Neutrophil (primary cell): ENCODE measurements around the gene FAAP20.
A peak's percentile ranks its signal among the peaks of the same experiment; 100 is the strongest.

ENCODE experiments used
- H3K27ac ChIP-seq: fragments of 200-600 bp; sonication (generic); 2 replicates; pipeline ENCODE4 v1.5.1; 2016; ENCODE audit warnings: mild to moderate bottlenecking, moderate library complexity
- H3K27me3 ChIP-seq: fragments of 200-600 bp; sonication (generic); 2 replicates; pipeline ENCODE4 v1.6.0; 2016; ENCODE audit warnings: mild to moderate bottlenecking
- H3K36me3 ChIP-seq: fragments of 200-600 bp; sonication (generic); 2 replicates; pipeline ENCODE4 v1.5.1; 2017
- H3K4me1 ChIP-seq, 2 experiments: fragments of 200-600 bp in 1 of 2; sonication (generic) in 1 of 2; 1 replicate in 1 of 2; 2 replicates in 1 of 2; pipeline versions ENCODE4 v1.5.1 to v1.6.1; 2013 to 2016; ENCODE audit warnings: low read depth in 1 of 2, low read length in 1 of 2, mild to moderate bottlenecking in 1 of 2, moderate library complexity in 1 of 2; ENCODE audit not compliant: control insufficient read depth in 1 of 2, insufficient read depth in 1 of 2
- H3K4me3 ChIP-seq, 2 experiments: fragments of 200-600 bp in 1 of 2; sonication (generic) in 1 of 2; 1 replicate in 1 of 2; 2 replicates in 1 of 2; pipeline ENCODE4 v1.5.1; 2013 to 2016; ENCODE audit warnings: low read depth in 1 of 2, low read length in 1 of 2, mild to moderate bottlenecking in 1 of 2, moderate library complexity in 1 of 2
- H3K9me3 ChIP-seq: fragments of 200-600 bp; sonication (generic); 2 replicates; pipeline ENCODE4 v1.5.1; 2016
- TF ChIP-seq, protein P1 (sequence below): fragments of 200-600 bp; sonication (generic); IDR thresholded peaks from 2 replicates; pipeline ENCODE4 v1.5.1; 2016; ENCODE audit warnings: antibody characterized with exemption

Gene FAAP20

DNA sequence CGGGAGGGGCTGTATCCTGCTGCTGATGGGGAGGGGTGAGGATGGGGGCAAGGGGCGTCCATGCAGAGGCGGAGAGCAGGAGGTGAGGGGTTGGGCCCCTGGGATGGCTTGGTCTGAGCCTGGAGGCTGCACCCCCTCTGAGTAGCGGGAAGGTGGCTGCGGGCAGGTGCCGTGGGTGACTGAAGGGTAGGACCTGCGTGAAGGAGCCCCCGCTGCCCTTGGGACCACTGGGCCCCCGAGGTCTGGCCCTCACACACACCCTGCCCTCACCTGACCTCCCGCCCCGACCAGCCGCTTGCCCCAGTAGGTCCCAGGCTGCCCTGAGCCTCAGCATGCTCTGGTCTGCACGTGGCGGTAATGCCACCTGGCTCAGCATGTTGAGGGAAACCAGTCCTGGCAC, 20.8 kb upstream of the FAAP20 start:
- Histone ChIP-seq H3K27me3 (peaks cover 60% of the 10 kb centered on the region), H3K36me3 (no peaks in the 10 kb centered on the region), H3K27ac (no peak overlapping the region), H3K9me3 (no peaks in the 10 kb centered on the region), H3K4me3 (no peak overlapping the region), H3K4me1 (peaks cover 9 to 14% of the 10 kb centered on the region in 2 experiments)
- TF ChIP-seq, protein P1, sequence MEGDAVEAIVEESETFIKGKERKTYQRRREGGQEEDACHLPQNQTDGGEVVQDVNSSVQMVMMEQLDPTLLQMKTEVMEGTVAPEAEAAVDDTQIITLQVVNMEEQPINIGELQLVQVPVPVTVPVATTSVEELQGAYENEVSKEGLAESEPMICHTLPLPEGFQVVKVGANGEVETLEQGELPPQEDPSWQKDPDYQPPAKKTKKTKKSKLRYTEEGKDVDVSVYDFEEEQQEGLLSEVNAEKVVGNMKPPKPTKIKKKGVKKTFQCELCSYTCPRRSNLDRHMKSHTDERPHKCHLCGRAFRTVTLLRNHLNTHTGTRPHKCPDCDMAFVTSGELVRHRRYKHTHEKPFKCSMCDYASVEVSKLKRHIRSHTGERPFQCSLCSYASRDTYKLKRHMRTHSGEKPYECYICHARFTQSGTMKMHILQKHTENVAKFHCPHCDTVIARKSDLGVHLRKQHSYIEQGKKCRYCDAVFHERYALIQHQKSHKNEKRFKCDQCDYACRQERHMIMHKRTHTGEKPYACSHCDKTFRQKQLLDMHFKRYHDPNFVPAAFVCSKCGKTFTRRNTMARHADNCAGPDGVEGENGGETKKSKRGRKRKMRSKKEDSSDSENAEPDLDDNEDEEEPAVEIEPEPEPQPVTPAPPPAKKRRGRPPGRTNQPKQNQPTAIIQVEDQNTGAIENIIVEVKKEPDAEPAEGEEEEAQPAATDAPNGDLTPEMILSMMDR: no peak

DNA sequence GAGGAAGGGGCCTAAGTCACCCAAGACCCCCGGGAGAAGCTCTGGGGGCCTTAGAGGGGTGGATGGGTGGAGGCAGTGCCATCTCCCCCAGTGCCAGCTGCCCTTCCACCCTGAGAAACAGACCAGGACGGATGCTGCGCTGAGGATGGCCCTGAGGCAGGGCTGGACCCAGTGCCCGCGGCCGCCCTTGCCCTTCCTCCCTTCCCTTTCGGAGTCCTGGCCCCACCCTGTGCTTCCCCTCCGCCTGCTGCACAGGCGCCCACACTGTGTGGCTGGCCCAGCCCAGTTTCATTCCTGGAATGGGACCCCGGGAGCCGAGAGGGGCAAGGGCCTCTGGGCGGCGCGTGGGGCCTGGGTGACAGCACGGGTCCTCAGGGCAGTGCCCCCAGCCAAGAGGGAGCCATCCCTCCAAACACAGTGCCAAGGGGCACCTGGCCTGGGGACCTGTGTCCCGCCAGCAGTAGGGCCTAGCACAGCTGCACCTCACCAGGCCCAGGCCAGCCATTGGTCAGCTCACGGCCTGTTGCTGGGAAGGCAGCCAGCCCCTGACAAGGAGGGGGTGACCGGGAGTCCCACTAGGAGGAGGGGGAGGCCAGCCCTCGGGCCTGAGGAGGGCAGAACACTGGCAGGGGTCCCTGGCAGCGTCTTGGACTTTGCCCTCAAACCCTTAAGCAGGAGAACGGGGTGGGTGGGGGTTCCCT, 20.1 kb upstream of the FAAP20 start:
- Histone ChIP-seq H3K4me3 (no peak overlapping the region), H3K4me1 (peaks cover 9 to 14% of the 10 kb centered on the region in 2 experiments), H3K27me3 (peaks cover 66% of the 10 kb centered on the region), H3K9me3 (no peaks in the 10 kb centered on the region), H3K27ac (no peak overlapping the region), H3K36me3 (no peaks in the 10 kb centered on the region)
- TF ChIP-seq, protein P1: no peak

GRCh38 chr1:2213576-2214505, 19.3 kb upstream of the FAAP20 start:
- peaks cover 9 to 14% of the 10 kb centered on the region in 2 experiments for H3K4me1 ChIP-seq
- peaks cover 73% of the 10 kb centered on the region for H3K27me3 ChIP-seq
- H3K27ac ChIP-seq: no peak overlapping the region
- TF ChIP-seq, protein P1: no peak
- no peaks in the 10 kb centered on the region for H3K36me3 ChIP-seq
- no peaks in the 10 kb centered on the region for H3K9me3 ChIP-seq
- no peak overlapping the region for H3K4me3 ChIP-seq

GRCh38 chr1:2212532-2213491, 18.2 kb upstream of the FAAP20 start:
- no peaks in the 10 kb centered on the region for H3K36me3 ChIP-seq
- TF ChIP-seq, protein P1: peak; percentile 21
- H3K4me3 ChIP-seq: peak overlapping the region; percentile 25 to 45
- H3K4me1 ChIP-seq: peaks cover 9 to 14% of the 10 kb centered on the region in 2 experiments
- H3K9me3 ChIP-seq: no peaks in the 10 kb centered on the region
- peak overlapping the region; percentile 4 for H3K27ac ChIP-seq
- H3K27me3 ChIP-seq: peaks cover 78% of the 10 kb centered on the region

GRCh38 chr1:2212274-2212531, 17.6 kb upstream of the FAAP20 start:
- no peak overlapping the region for H3K27ac ChIP-seq
- no peak overlapping the region for H3K4me3 ChIP-seq
- H3K27me3 ChIP-seq: peaks cover 82% of the 10 kb centered on the region
- H3K36me3 ChIP-seq: no peaks in the 10 kb centered on the region
- H3K4me1 ChIP-seq: peaks cover 9 to 14% of the 10 kb centered on the region in 2 experiments
- TF ChIP-seq, protein P1: no peak
- no peaks in the 10 kb centered on the region for H3K9me3 ChIP-seq
